ENCODE measurements around the gene SBNO2. TPM values are rescaled to one million over a fixed set of nuclear protein-coding genes. Genes with fewer than 3 reads are reported as not detected.

Gene SBNO2
- total RNA-seq, 2 experiments from 2014 or later: 26.6 to 43.3 TPM

DNA sequence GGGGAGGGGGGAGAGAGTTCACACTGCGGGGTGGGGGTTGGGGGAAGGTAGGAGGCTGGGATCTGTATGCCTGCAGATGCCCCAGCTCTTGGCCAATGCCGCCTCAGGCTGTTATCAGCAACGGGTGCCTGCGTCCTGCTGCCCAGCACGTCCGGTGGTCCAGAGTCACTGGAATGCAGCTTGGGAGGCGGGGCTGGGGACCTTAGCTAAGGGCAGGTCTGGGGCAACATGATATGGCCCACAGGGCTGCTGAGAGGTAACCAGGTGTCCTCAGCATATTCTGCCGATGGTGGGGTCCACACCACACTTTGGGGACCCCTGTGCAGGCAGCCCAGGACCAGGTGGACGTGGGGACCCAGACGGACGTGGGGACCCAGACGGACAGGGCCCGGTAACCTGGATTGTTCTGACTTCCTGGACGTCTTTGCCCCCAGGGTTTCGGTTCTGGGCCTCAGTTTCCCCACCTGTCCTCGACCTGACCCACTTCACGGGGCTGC lies 107.8 kb downstream of the SBNO2 start:
- ChIA-PET POLR2A (interaction anchor here (1.6 to 1.8 kb wide), 3 partner anchors 10 to 39 kb away, joined by 5 to 16 read pairs (median 6); partner anchors contain the start of gene CNN2), CTCF (ENCODE audit: unreplicated experiment) (interaction anchor here (0.7 kb wide), 1 partner anchor 34 kb away, joined by 3 read pairs; no protein-coding TSS in a partner anchor)
- Histone ChIP-seq H2AFZ (ENCODE audit: low read length) (no peak overlapping the region; the same call in 1 of the 2 replicates), H3K27ac (ENCODE audit: low read depth, low read length, poor library complexity, severe bottlenecking) (peak overlapping the region; percentile 91), H3K36me3 (ENCODE audit: insufficient read depth, low read length) (peaks cover 24% of the 10 kb centered on the region), H3K4me3 (ENCODE audit: low read depth, low read length, poor library complexity, severe bottlenecking) (peak overlapping the region; percentile 95), H3K9me3 (ENCODE audit: low read length) (no peaks in the 10 kb centered on the region), H3K9me2 (ENCODE audit: insufficient read depth, low read length) (no peaks in the 10 kb centered on the region), H3K79me2 (ENCODE audit: insufficient read depth, low read depth, low read length) (peaks cover 32% of the 10 kb centered on the region), H3K4me2 (ENCODE audit: low read length) (peak overlapping the region; percentile 99), H3K4me1 (ENCODE audit: insufficient read depth, low read length, poor library complexity, severe bottlenecking) (peaks cover 58% of the 10 kb centered on the region), H4K20me1 (ENCODE audit: insufficient read depth, low read length) (no peaks in the 10 kb centered on the region)
- intact Hi-C loops (cut with micrococcal nuclease; ENCODE audit: unreplicated experiment): loop anchor here (5.0 kb wide), 1 partner anchor 36 kb away; the partner anchor contains the start of gene GPX4
- no TSS peak for BruUV-seq (replicated peaks)
- TF ChIP-seq EZH2phosphoT487 (IDR thresholded peaks at IDR 0.05; ENCODE audit: borderline replicate concordance, low read depth, low read length): no peak
- TF ChIP-seq, protein P1, sequence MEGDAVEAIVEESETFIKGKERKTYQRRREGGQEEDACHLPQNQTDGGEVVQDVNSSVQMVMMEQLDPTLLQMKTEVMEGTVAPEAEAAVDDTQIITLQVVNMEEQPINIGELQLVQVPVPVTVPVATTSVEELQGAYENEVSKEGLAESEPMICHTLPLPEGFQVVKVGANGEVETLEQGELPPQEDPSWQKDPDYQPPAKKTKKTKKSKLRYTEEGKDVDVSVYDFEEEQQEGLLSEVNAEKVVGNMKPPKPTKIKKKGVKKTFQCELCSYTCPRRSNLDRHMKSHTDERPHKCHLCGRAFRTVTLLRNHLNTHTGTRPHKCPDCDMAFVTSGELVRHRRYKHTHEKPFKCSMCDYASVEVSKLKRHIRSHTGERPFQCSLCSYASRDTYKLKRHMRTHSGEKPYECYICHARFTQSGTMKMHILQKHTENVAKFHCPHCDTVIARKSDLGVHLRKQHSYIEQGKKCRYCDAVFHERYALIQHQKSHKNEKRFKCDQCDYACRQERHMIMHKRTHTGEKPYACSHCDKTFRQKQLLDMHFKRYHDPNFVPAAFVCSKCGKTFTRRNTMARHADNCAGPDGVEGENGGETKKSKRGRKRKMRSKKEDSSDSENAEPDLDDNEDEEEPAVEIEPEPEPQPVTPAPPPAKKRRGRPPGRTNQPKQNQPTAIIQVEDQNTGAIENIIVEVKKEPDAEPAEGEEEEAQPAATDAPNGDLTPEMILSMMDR (conservative IDR thresholded peaks at IDR 0.05; ENCODE audit: low read length): no peak
- DNase-seq (ENCODE audit: low spot score): no peak

- TF ChIP-seq EZH2phosphoT487 (IDR thresholded peaks at IDR 0.05; ENCODE audit: borderline replicate concordance, low read depth, low read length): no peak
- TF ChIP-seq, protein P1 (conservative IDR thresholded peaks at IDR 0.05; ENCODE audit: low read length): no peak
Observed at GRCh38 chr19:1065606-1066109, 108.4 kb downstream of the SBNO2 start.

More at GRCh38 chr19:1065606-1066109, 108.4 kb downstream of the SBNO2 start:
- intact Hi-C loops (cut with micrococcal nuclease; ENCODE audit: unreplicated experiment): loop anchor here (5.0 kb wide), 1 partner anchor 37 kb away; the partner anchor contains the start of gene GPX4
- peak overlapping the region; percentile 99 for H3K4me2 ChIP-seq (ENCODE audit: low read length)
- no peaks in the 10 kb centered on the region for H4K20me1 ChIP-seq (ENCODE audit: insufficient read depth, low read length)
- H3K36me3 ChIP-seq (ENCODE audit: insufficient read depth, low read length): peaks cover 20% of the 10 kb centered on the region
- H2AFZ ChIP-seq (ENCODE audit: low read length): no peak overlapping the region
- ChIA-PET POLR2A (no interaction called here), CTCF (ENCODE audit: unreplicated experiment) (interaction anchor here (0.7 kb wide), 1 partner anchor 34 kb away, joined by 3 read pairs; no protein-coding TSS in a partner anchor)
- H3K9me2 ChIP-seq (ENCODE audit: insufficient read depth, low read length): no peaks in the 10 kb centered on the region
- no peaks in the 10 kb centered on the region for H3K9me3 ChIP-seq (ENCODE audit: low read length)
- no TSS peak for BruUV-seq (replicated peaks)
- H3K79me2 ChIP-seq (ENCODE audit: insufficient read depth, low read depth, low read length): peaks cover 29% of the 10 kb centered on the region
- H3K4me1 ChIP-seq (ENCODE audit: insufficient read depth, low read length, poor library complexity, severe bottlenecking): peaks cover 58% of the 10 kb centered on the region
- DNase-seq (ENCODE audit: low spot score): no peak
- no peak overlapping the region for H3K4me3 ChIP-seq (ENCODE audit: low read depth, low read length, poor library complexity, severe bottlenecking)
- H3K27ac ChIP-seq (ENCODE audit: low read depth, low read length, poor library complexity, severe bottlenecking): peak overlapping the region; percentile 25
